Fibroblast of skin of right quadriceps (primary cell): ENCODE measurements around the gene FBXW7.

Source experiments
- DNase-seq: peaks from one replicate; pipeline ENCODE4 v3.0.0-alpha.2; 2013

FBXW7 gene

GRCh38 chr4:152277333-152277732 is 258.6 kb downstream of the FBXW7 start:
- DNase-seq = no peak

GRCh38 chr4:152273343-152273742 is 262.5 kb downstream of the FBXW7 start:
- no peak for DNase-seq
